Mucosa of descending colon (tissue), 3 donors: Measurements from ENCODE around the gene CRY1. TPM values are rescaled to one million over a fixed set of nuclear protein-coding genes. Genes with fewer than 3 reads are reported as not detected.
"Not testable (repeated sequence)": the region's sequence is repeated elsewhere in the genome, so short reads cannot be mapped to it uniquely, and the experiment has no call there.

Experiments
- ATAC-seq: fragments of 200-7000 bp; cut with Tn5 transposase; one replicate; pipeline ENCODE4 v1.9.1; 2020; ENCODE audit warnings: mild to moderate bottlenecking, moderate library complexity
- DNase-seq, 3 donors: peaks; one replicate each; pipeline ENCODE4 v3.0.0-alpha.2; 2020
- H3K36me3 ChIP-seq: fragments of 200-600 bp; one replicate; pipeline ENCODE4 v1.8.0; 2021; ENCODE audit warnings: low read depth, mild to moderate bottlenecking
- H3K4me1 ChIP-seq: fragments of 200-600 bp; one replicate; pipeline ENCODE4 v1.8.0; 2021; ENCODE audit warnings: low read depth, mild to moderate bottlenecking
- H3K4me3 ChIP-seq: fragments of 200-600 bp; one replicate; pipeline ENCODE4 v1.8.0; 2021; ENCODE audit warnings: mild to moderate bottlenecking
- H3K9me3 ChIP-seq: fragments of 200-600 bp; one replicate; pipeline ENCODE4 v1.8.0; 2021; ENCODE audit warnings: mild to moderate bottlenecking
- CTCF ChIP-seq: fragments of 200-600 bp; IDR thresholded peaks from one replicate; pipeline ENCODE4 v1.8.0; 2022; ENCODE audit warnings: antibody characterized with exemption, mild to moderate bottlenecking
- intact Hi-C, 2 donors: fragments of 100-400 bp; cut with DNase I in 1 of 2; cut with micrococcal nuclease in 1 of 2; formaldehyde crosslinking; loops; one replicate each; pipeline versions ENCODE4 v1.11.0 to v1.11.1; 2022; cut with DNase I, micrococcal nuclease
- total RNA-seq, 3 donors: library from RNA; stranded (reverse); fragmentation: NEBNext Ultra II Directional in 2 of 3; extraction: Animal tissue kit (Norgen Biotek cat#: 25700) in 2 of 3; gene quantifications; one replicate each; pipeline versions ENCODE4 v1.2.1 to v1.2.4, GENCODE V29; 2021 to 2023
- donor health status: DM: no; HTN: no; CAD: no; lungs with moderate emphysema.
- donor health status: DM: no; HTN: no; CAD: no.
- donor health status: DM: no; HTN: yes; CAD: no.

CRY1 gene
- total RNA-seq, 3 donors from 2014 or later: 11.4 to 22.8 (median 15.5) TPM

GRCh38 chr12:107012736-107013425 lies 80.5 kb downstream of the CRY1 start:
- H3K9me3 ChIP-seq: no peaks in the 10 kb centered on the region
- H3K4me1 ChIP-seq: no peaks in the 10 kb centered on the region
- intact Hi-C loops: no loop called here
- DNase-seq: no peak
- no peak for ATAC-seq
- H3K4me3 ChIP-seq: no peak overlapping the region
- TF ChIP-seq CTCF: no peak
- no peaks in the 10 kb centered on the region for H3K36me3 ChIP-seq

- no peak for TF ChIP-seq CTCF
- ATAC-seq (no peak), DNase-seq (no peak)
- intact Hi-C loops: no loop called here
- H3K36me3 ChIP-seq: no peaks in the 10 kb centered on the region
- H3K9me3 ChIP-seq: no peaks in the 10 kb centered on the region
- H3K4me3 ChIP-seq: no peak overlapping the region
- H3K4me1 ChIP-seq: no peaks in the 10 kb centered on the region
Measured at GRCh38 chr12:107011519-107011918, 81.8 kb downstream of the CRY1 start.

GRCh38 chr12:107007411-107007810 lies 85.9 kb downstream of the CRY1 start:
- Histone ChIP-seq H3K36me3 (no peaks in the 10 kb centered on the region), H3K9me3 (no peaks in the 10 kb centered on the region), H3K4me3 (no peak overlapping the region), H3K4me1 (no peaks in the 10 kb centered on the region)
- TF ChIP-seq CTCF: no peak
- ATAC-seq (no peak), DNase-seq (no peak)
- intact Hi-C loops: no loop called here

GRCh38 chr12:107002665-107003064 lies 90.7 kb downstream of the CRY1 start:
- intact Hi-C loops, DNase-seq, H3K4me1 ChIP-seq, H3K4me3 ChIP-seq, H3K36me3 ChIP-seq, ATAC-seq, H3K9me3 ChIP-seq: not testable (repeated sequence)

GRCh38 chr12:106999446-106999845 lies 93.9 kb downstream of the CRY1 start:
- intact Hi-C loops: no loop called here
- DNase-seq: no peak
- no peak for ATAC-seq
- no peaks in the 10 kb centered on the region for H3K4me1 ChIP-seq
- TF ChIP-seq CTCF: no peak
- H3K36me3 ChIP-seq: no peaks in the 10 kb centered on the region
- H3K4me3 ChIP-seq: no peak overlapping the region
- no peaks in the 10 kb centered on the region for H3K9me3 ChIP-seq

- Histone ChIP-seq H3K9me3 (no peaks in the 10 kb centered on the region), H3K4me1 (no peaks in the 10 kb centered on the region), H3K4me3 (no peak overlapping the region), H3K36me3 (no peaks in the 10 kb centered on the region)
- ATAC-seq (no peak), DNase-seq (no peak)
- intact Hi-C loops: no loop called here
- no peak for TF ChIP-seq CTCF
Measured at GRCh38 chr12:106997916-106998315, 95.4 kb downstream of the CRY1 start.

GRCh38 chr12:106996102-106996501 lies 97.2 kb downstream of the CRY1 start:
- DNase-seq, ATAC-seq, H3K4me1 ChIP-seq, H3K9me3 ChIP-seq, H3K36me3 ChIP-seq, intact Hi-C loops, H3K4me3 ChIP-seq: not testable (repeated sequence)
